HepG2 (cell line): ENCODE data around the gene UGGT1. TPM values are rescaled to one million over a fixed set of nuclear protein-coding genes. Genes with fewer than 3 reads are reported as not detected.

Experiments used
- ATAC-seq: fragments of 200-7000 bp; cut with Tn5 transposase; 3 replicates; pipeline ENCODE4 v1.9.1; 2020; ENCODE audit warnings: mild to moderate bottlenecking, moderate library complexity
- BruUV-seq: library from RNA; stranded (reverse); fragments of 400-500 nt; replicated peaks from 2 replicates; lab custom pipeline; 2021; lab: Mats Ljungman, UMichigan
- CTCF ChIA-PET: fragments of 300-600 bp; formaldehyde crosslinking; extraction: SDS; loops from one replicate; lab custom pipeline; 2021; ENCODE audit warnings: low total read pairs, inconsistent platforms, low intra/inter-chr PET ratio; lab: Yijun Ruan, JAX
- POLR2A ChIA-PET: fragments of 350-600 bp; sonication (Branson Sonifier 250); formaldehyde crosslinking; loops from one replicate; lab custom pipeline; 2020; ENCODE audit warnings: antibody characterized with exemption, inconsistent platforms; lab: Yijun Ruan, JAX
- DNase-seq: peaks from one replicate; pipeline ENCODE4 v3.0.0-alpha.2; 2015; ENCODE audit warnings: low spot score
- FAIRE-seq: peaks from 3 replicates; lab custom pipeline; 2011; peaks lifted over from hg19 to GRCh38; lab: Jason Lieb, UNC
- H2AFZ ChIP-seq: one replicate; pipeline ENCODE4 v1.6.1; 2011; ENCODE audit warnings: low read length, inconsistent platforms
- H3K27ac ChIP-seq: fragments of 300-600 bp; 3 replicates; pipeline ENCODE4 v1.8.0; 2011; ENCODE audit warnings: mixed run types, mild to moderate bottlenecking, mixed read lengths, low read length, inconsistent platforms; ENCODE audit not compliant: insufficient read depth; ENCODE audit errors: extremely low read length
- H3K27me3 ChIP-seq, 2 experiments: fragments of 200-600 bp in 1 of 2; 2 replicates in 1 of 2; 3 replicates in 1 of 2; pipeline versions ENCODE4 v1.6.0 to v1.8.0; 2011; ENCODE audit warnings: low read length in 2 of 2, mild to moderate bottlenecking in 2 of 2, moderate library complexity in 2 of 2, inconsistent platforms in 1 of 2; ENCODE audit not compliant: insufficient read depth in 2 of 2, control insufficient read depth in 1 of 2
- H3K36me3 ChIP-seq, 2 experiments: fragments of 200-600 bp in 1 of 2; replicated peaks in 1 of 2; 2 replicates in 1 of 2; 3 replicates in 1 of 2; pipeline versions ENCODE4 v1.5.1 to v1.8.0; 2011; ENCODE audit warnings: low read length in 2 of 2, inconsistent platforms in 1 of 2; ENCODE audit not compliant: insufficient read depth in 2 of 2, control insufficient read depth in 1 of 2
- H3K4me1 ChIP-seq: 2 replicates; pipeline ENCODE4 v1.5.1; 2012; ENCODE audit warnings: low read length, inconsistent platforms; ENCODE audit not compliant: insufficient read depth
- H3K4me2 ChIP-seq: 2 replicates; pipeline ENCODE4 v1.6.0; 2011; ENCODE audit warnings: low read depth, low read length, inconsistent platforms
- H3K4me3 ChIP-seq, 3 experiments: fragments of 200-600 bp in 1 of 3; sonication (generic), shearing (Covaris generic) in 1 of 3; replicated peaks in 1 of 3; 2 replicates each; pipeline ENCODE4 v1.5.1; 2011 to 2016; ENCODE audit warnings: low read length in 3 of 3, inconsistent platforms in 2 of 3, low read depth in 2 of 3, mild to moderate bottlenecking in 2 of 3, control low read depth in 1 of 3, mixed read lengths in 1 of 3; ENCODE audit not compliant: insufficient read depth in 1 of 3
- H3K79me2 ChIP-seq: one replicate; pipeline ENCODE4 v1.6.1; 2011; ENCODE audit warnings: low read length, inconsistent platforms; ENCODE audit not compliant: insufficient read depth
- H3K9ac ChIP-seq: 2 replicates; pipeline ENCODE4 v1.6.0; 2011; ENCODE audit warnings: mild to moderate bottlenecking, low read depth, low read length, inconsistent platforms; ENCODE audit not compliant: insufficient read depth
- H3K9me3 ChIP-seq: 2 replicates; pipeline ENCODE4 v1.5.1; 2012; ENCODE audit warnings: mild to moderate bottlenecking, low read length
- H4K20me1 ChIP-seq: 2 replicates; pipeline ENCODE4 v1.6.0; 2011; ENCODE audit warnings: inconsistent platforms, mild to moderate bottlenecking, low read length, moderate library complexity; ENCODE audit not compliant: insufficient read depth
- DMAP1 ChIP-seq: IDR thresholded peaks from 2 replicates; pipeline ENCODE4 v1.6.1; 2016
- ELF1 ChIP-seq: sonication (generic); formaldehyde crosslinking; IDR thresholded peaks from 2 replicates; pipeline ENCODE4 v1.4.0; 2020; ENCODE audit warnings: missing genetic modification reagents
- ETV5 ChIP-seq: IDR thresholded peaks from 2 replicates; pipeline ENCODE4 v1.6.1; 2018; ENCODE audit warnings: missing biosample characterization, missing genetic modification reagents, inconsistent platforms, borderline replicate concordance
- FOXA1 ChIP-seq, 2 experiments: fragments of 450-650 bp in 1 of 2; sonication (generic) in 1 of 2; formaldehyde crosslinking in 1 of 2; IDR thresholded peaks; 2 replicates each; pipeline versions ENCODE4 v1.4.0 to v1.6.1; 2016 to 2020; ENCODE audit warnings: missing genetic modification reagents in 1 of 2
- HCFC1 ChIP-seq: fragments of 150-350 bp; IDR thresholded peaks from 2 replicates; pipeline ENCODE4 v1.6.1; 2014; ENCODE audit warnings: low read depth, low read length
- KMT2A ChIP-seq: sonication (generic); formaldehyde crosslinking; IDR thresholded peaks from 2 replicates; pipeline ENCODE4 v1.4.0; 2020; ENCODE audit warnings: missing genetic modification reagents
- NKX3-1 ChIP-seq: sonication (generic); formaldehyde crosslinking; IDR thresholded peaks from 2 replicates; pipeline ENCODE4 v1.5.0; 2020; ENCODE audit warnings: missing genetic modification reagents
- POGK ChIP-seq: sonication (generic); formaldehyde crosslinking; conservative IDR thresholded peaks from 2 replicates; pipeline ENCODE4 v1.8.0; 2022; ENCODE audit warnings: mild to moderate bottlenecking, moderate library complexity, missing genetic modification reagents
- SMAD9 ChIP-seq: sonication (generic); formaldehyde crosslinking; IDR thresholded peaks from 2 replicates; pipeline ENCODE4 v1.5.1; 2020; ENCODE audit warnings: mild to moderate bottlenecking, missing genetic modification reagents
- U2AF2 ChIP-seq: fragments of 200-400 bp; formaldehyde crosslinking; IDR thresholded peaks from 2 replicates; pipeline ENCODE4 v1.6.1; 2017; ENCODE audit warnings: low read depth, mild to moderate bottlenecking, low read length
- ZBTB7A ChIP-seq: sonication (generic); formaldehyde crosslinking; IDR thresholded peaks from 2 replicates; pipeline ENCODE4 v1.8.0; 2022; ENCODE audit warnings: mild to moderate bottlenecking, missing genetic modification reagents
- ZNF607 ChIP-seq: sonication (generic); formaldehyde crosslinking; IDR thresholded peaks from 2 replicates; pipeline ENCODE4 v1.5.1; 2020; ENCODE audit warnings: missing genetic modification reagents, mild to moderate bottlenecking, borderline replicate concordance
- WGBS: methylation state at CpG from one replicate; pipeline ENCODE4 v1.1.6; 2017; ENCODE audit warnings: low lambda C conversion rate; 5-methylcytosine and 5-hydroxymethylcytosine counted together
- in situ Hi-C: cut with HindIII; loops from 2 replicates; pipeline ENCODE4 v1.10.0; 2017; ENCODE audit warnings: low pct_unique_long_range_greater_than_20kb; ENCODE audit not compliant: extremely low pct_ligation_motif_present
- intact Hi-C: fragments of 100-400 bp; cut with micrococcal nuclease; formaldehyde crosslinking; loops from one replicate; pipeline ENCODE4 v1.10.0; 2022; ENCODE audit not compliant: unreplicated experiment
- polyA plus RNA-seq, 8 experiments: library from polyadenylated mRNA; depleted of rRNA in 3 of 8; stranded (reverse) in 7 of 8; unstranded in 1 of 8; fragments of >200 nt; fragmentation: Illumina TruSeq in 4 of 8; extraction: Trizol in 4 of 8; gene quantifications; 2 replicates each; pipeline versions ENCODE4 v1.2.1 to v1.2.3, GENCODE V29; 2011 to 2016; ENCODE audit warnings: low read depth in 4 of 8, missing spikeins in 1 of 8, mixed read lengths in 1 of 8; ENCODE audit not compliant: insufficient read depth in 1 of 8
- total RNA-seq, 5 experiments: library from RNA; depleted of rRNA; stranded (reverse); fragments of >200 nt; fragmentation: Illumina TruSeq; extraction: Trizol; gene quantifications; 2 replicates each; pipeline ENCODE4 v1.2.3, GENCODE V29; 2016; ENCODE audit warnings: low read depth in 1 of 5
- TF ChIP-seq, protein P1 (sequence below): IDR thresholded peaks from 2 replicates; pipeline ENCODE4 v1.6.1; 2012; ENCODE audit warnings: low read length, improper control_type of control experiment

Gene UGGT1
- total and polyA plus RNA-seq, 2 of the 13 experiments (the other 11 are each of a cell fraction or from before 2014, with no cell fraction given), result 35.8 to 83.2 TPM

DNA sequence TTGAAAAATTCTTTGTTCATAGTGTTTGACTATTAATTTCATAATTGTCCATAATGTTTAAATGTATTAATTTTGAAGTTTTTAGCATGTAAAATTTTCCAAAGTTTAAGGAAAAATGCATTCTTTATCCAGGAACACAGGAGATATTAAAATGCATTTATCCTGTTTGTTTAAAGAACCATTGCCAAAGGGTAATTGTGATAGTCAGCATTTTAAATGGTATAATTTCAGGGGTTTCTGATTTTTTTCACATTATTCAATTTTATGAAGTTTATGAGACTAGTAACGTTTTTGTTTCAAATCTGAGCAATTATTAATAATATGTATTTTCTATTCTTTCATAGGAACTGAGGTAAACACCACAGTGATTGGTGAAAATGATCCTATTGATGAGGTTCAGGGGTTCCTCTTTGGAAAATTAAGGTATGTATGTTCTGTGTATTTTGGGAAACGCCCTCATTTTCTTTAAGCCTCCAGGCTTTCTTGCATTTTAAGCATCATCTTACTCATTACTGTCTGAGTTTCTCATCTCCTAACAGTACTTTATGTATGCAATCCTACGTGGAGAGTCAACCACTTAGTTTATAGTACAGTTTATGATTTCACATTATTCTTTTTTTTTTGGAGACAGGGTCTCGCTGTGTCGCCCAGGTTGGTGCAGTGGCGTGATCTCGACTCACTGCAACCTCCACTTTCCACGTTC lies 25.1 kb downstream of the UGGT1 start (continued):
- TF ChIP-seq U2AF2 (no peak), NKX3-1 (no peak)

DNA sequence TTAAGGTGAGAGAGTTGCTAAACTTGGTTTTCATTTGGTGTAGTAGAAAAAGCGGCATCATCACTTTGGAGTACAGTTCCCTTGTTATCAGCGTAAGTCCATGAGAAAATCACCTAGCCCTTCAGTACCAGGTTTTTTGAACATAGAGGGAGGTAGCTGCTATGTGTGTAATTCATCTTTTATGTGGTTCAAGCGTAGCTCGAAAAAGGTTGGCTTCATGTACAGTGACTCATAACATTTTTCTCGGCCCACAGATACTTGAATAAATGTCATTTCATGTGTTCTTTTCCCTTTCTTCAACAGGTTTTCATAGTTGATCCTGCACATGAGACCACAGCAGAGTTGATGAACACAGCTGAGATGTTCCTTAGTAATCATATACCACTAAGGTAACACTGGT lies 43.6 kb downstream of the UGGT1 start:
- in situ Hi-C loops (no loop called here), intact Hi-C loops (no loop called here)
- ChIA-PET POLR2A (no interaction called here), CTCF (no interaction called here)
- H3K79me2 ChIP-seq, result no peaks in the 10 kb centered on the region
- H3K36me3 ChIP-seq, result peaks cover 44 to 85% of the 10 kb centered on the region in 2 experiments
- ATAC-seq (no peak), FAIRE-seq (no peak), DNase-seq (no peak)
- H3K4me1 ChIP-seq, result peaks cover 7% of the 10 kb centered on the region; the same call in 1 of the 2 replicates
- no peak overlapping the region for H2AFZ ChIP-seq
- no peak overlapping the region for H3K27ac ChIP-seq
- no TSS peak for BruUV-seq
- no peak overlapping the region for H3K4me2 ChIP-seq
- H3K27me3 ChIP-seq, result no peaks in the 10 kb centered on the region
- H3K9me3 ChIP-seq, result no peaks in the 10 kb centered on the region
- WGBS, result 98% methylated on average over 5 of the region's 5 CpGs
- H3K9ac ChIP-seq, result no peak overlapping the region
- H3K4me3 ChIP-seq, result no peak overlapping the region
- no peaks in the 10 kb centered on the region for H4K20me1 ChIP-seq
- TF ChIP-seq ZBTB7A (no peak), DMAP1 (no peak), HCFC1 (no peak), KMT2A (CRISPR knock-in tag) (no peak), ELF1 (no peak), SMAD9 (no peak), FOXA1 (IDR thresholded peaks at IDR 0.05) (no peak), FOXA1 (CRISPR knock-in tag; IDR thresholded peaks at IDR 0.05) (no peak), POGK (CRISPR knock-in tag) (no peak), ETV5 (CRISPR knock-in tag) (no peak), ZNF607 (no peak)
- TF ChIP-seq, protein P1, sequence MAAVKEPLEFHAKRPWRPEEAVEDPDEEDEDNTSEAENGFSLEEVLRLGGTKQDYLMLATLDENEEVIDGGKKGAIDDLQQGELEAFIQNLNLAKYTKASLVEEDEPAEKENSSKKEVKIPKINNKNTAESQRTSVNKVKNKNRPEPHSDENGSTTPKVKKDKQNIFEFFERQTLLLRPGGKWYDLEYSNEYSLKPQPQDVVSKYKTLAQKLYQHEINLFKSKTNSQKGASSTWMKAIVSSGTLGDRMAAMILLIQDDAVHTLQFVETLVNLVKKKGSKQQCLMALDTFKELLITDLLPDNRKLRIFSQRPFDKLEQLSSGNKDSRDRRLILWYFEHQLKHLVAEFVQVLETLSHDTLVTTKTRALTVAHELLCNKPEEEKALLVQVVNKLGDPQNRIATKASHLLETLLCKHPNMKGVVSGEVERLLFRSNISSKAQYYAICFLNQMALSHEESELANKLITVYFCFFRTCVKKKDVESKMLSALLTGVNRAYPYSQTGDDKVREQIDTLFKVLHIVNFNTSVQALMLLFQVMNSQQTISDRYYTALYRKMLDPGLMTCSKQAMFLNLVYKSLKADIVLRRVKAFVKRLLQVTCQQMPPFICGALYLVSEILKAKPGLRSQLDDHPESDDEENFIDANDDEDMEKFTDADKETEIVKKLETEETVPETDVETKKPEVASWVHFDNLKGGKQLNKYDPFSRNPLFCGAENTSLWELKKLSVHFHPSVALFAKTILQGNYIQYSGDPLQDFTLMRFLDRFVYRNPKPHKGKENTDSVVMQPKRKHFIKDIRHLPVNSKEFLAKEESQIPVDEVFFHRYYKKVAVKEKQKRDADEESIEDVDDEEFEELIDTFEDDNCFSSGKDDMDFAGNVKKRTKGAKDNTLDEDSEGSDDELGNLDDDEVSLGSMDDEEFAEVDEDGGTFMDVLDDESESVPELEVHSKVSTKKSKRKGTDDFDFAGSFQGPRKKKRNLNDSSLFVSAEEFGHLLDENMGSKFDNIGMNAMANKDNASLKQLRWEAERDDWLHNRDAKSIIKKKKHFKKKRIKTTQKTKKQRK, result no peak
